ENCODE results near the gene HAPSTR1.
"Not testable (repeated sequence)": the region's sequence is repeated elsewhere in the genome, so short reads cannot be mapped to it uniquely, and the experiment has no call there.

The HAPSTR1 gene

GRCh38 chr16:9071377-9071776, 20.1 kb upstream of the HAPSTR1 start:
- no peak for DNase-seq (ENCODE audit: low spot score)

- DNase-seq (ENCODE audit: low spot score), result peak; percentile 69
Observed at GRCh38 chr16:9072806-9073341, 18.6 kb upstream of the HAPSTR1 start.

- no peak for DNase-seq (ENCODE audit: low spot score)
Observed at GRCh38 chr16:9075299-9076071, 16.0 kb upstream of the HAPSTR1 start.

- no peak for DNase-seq (ENCODE audit: low spot score)
Observed at GRCh38 chr16:9077091-9077809, 14.2 kb upstream of the HAPSTR1 start.

- DNase-seq (ENCODE audit: low spot score), result peak; percentile 57
Observed at GRCh38 chr16:9078467-9079429, 12.7 kb upstream of the HAPSTR1 start.

- DNase-seq (ENCODE audit: low spot score), result no peak
Observed at GRCh38 chr16:9079430-9079812, 12.0 kb upstream of the HAPSTR1 start.

- DNase-seq (ENCODE audit: low spot score), result no peak
Observed at GRCh38 chr16:9081158-9081557, 10.3 kb upstream of the HAPSTR1 start.

GRCh38 chr16:9081843-9082242, 9.6 kb upstream of the HAPSTR1 start:
- no peak for DNase-seq (ENCODE audit: low spot score)

- no peak for DNase-seq (ENCODE audit: low spot score)
Observed at GRCh38 chr16:9082422-9082821, 9.0 kb upstream of the HAPSTR1 start.

- not testable (repeated sequence) for DNase-seq (ENCODE audit: low spot score)
Observed at GRCh38 chr16:9087733-9088132, 3.7 kb upstream of the HAPSTR1 start.

GRCh38 chr16:9088848-9089247, 2.6 kb upstream of the HAPSTR1 start:
- DNase-seq (ENCODE audit: low spot score), result no peak

- DNase-seq (ENCODE audit: low spot score), result no peak
Observed at GRCh38 chr16:9089660-9090059, 1.8 kb upstream of the HAPSTR1 start.

GRCh38 chr16:9090101-9090959, 1.1 kb upstream of the HAPSTR1 start:
- peak; percentile 35 for DNase-seq (ENCODE audit: low spot score)

GRCh38 chr16:9091867-9092281, 430 bp downstream of the HAPSTR1 start:
- DNase-seq (ENCODE audit: low spot score), result peak; percentile 39

GRCh38 chr16:9092282-9092977, 986 bp downstream of the HAPSTR1 start:
- peak; percentile 31 for DNase-seq (ENCODE audit: low spot score)

- no peak for DNase-seq (ENCODE audit: low spot score)
Observed at GRCh38 chr16:9092978-9093344, 1.5 kb downstream of the HAPSTR1 start.

- DNase-seq (ENCODE audit: low spot score), result no peak
Observed at GRCh38 chr16:9094011-9094846, 2.8 kb downstream of the HAPSTR1 start.

GRCh38 chr16:9095171-9095570, 3.7 kb downstream of the HAPSTR1 start:
- no peak for DNase-seq (ENCODE audit: low spot score)

GRCh38 chr16:9095656-9096397, 4.4 kb downstream of the HAPSTR1 start:
- DNase-seq (ENCODE audit: low spot score), result no peak
